Measurements from ENCODE around the gene C1orf141.

DNA sequence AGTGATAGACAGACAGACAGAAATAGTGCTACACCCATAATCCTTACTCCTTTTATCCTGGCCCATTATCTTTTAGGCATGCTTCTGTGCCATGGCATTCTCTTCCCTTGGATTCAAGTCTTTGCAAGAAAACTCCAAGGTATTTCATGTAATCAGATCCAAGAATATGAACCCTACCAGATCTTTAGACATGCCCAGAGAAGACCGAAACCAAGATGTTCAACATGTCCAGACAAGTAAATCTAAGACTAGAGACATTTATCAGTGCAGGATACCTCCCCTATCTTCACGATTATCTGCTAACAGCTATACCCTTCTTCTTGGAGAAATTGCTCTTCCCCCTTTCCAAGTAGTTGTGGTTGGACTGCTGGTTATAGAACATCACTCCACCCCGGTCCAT, 11.8 kb upstream of the C1orf141 start:
- TF ChIP-seq, protein P1, sequence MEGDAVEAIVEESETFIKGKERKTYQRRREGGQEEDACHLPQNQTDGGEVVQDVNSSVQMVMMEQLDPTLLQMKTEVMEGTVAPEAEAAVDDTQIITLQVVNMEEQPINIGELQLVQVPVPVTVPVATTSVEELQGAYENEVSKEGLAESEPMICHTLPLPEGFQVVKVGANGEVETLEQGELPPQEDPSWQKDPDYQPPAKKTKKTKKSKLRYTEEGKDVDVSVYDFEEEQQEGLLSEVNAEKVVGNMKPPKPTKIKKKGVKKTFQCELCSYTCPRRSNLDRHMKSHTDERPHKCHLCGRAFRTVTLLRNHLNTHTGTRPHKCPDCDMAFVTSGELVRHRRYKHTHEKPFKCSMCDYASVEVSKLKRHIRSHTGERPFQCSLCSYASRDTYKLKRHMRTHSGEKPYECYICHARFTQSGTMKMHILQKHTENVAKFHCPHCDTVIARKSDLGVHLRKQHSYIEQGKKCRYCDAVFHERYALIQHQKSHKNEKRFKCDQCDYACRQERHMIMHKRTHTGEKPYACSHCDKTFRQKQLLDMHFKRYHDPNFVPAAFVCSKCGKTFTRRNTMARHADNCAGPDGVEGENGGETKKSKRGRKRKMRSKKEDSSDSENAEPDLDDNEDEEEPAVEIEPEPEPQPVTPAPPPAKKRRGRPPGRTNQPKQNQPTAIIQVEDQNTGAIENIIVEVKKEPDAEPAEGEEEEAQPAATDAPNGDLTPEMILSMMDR (optimal IDR thresholded peaks at IDR 0.05 in 1 of 3, IDR thresholded peaks at IDR 0.05 in 1 of 3, conservative IDR thresholded peaks at IDR 0.05 in 1 of 3; ENCODE audit: extremely low read depth in 1 of 3, insufficient read depth in 2 of 3, low read length in 3 of 3): no peak
- no peak for TF ChIP-seq EZH2 (IDR thresholded peaks at IDR 0.05; ENCODE audit: low read length)
